NCI-H1417 (cell line): ENCODE measurements around the gene SLC4A1AP.
"Not testable (repeated sequence)": the region's sequence is repeated elsewhere in the genome, so short reads cannot be mapped to it uniquely, and the experiment has no call there.

Experiments used
- DNase-seq, 3 experiments: peaks; one replicate each; lab custom pipeline; 2025; lab: John Stamatoyannopoulos, UW

SLC4A1AP gene

GRCh38 chr2:27663285-27664153 is at the start of gene SLC4A1AP, which contains the start of gene SUPT7L:
Gene SLC4A1AP (plus strand): TSS chr2:27663889. CDS start chr2:27663915, 26 bp downstream.
Gene SUPT7L (minus strand): TSS chr2:27663614. CDS start chr2:27662192, 1,422 bp downstream.
- peak; percentile 93 to 95 (median 95) for DNase-seq

GRCh38 chr2:27613985-27614384 is 49.7 kb upstream of the SLC4A1AP start:
- DNase-seq: no peak

DNA sequence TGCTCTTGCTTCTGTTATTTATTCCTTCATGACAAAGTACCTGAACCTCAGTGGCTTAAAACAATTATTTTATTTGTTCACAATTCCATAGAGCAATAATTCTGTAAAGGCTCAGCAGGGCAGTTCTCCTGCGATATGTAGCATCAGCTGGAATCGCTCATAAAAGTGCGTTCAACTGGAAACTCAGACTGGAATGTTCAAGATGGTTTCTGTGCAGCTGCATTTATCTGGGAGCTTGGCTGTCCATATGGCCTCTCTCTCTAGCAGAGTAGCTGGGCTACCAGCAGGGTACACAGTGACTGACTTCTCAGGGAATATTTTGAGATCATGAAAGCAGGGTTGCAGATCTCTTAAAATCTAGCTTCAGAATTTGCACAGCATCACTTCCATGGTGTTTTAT is 48.4 kb upstream of the SLC4A1AP start:
- no peak for DNase-seq

- DNase-seq: no peak
Observed at GRCh38 chr2:27621524-27621923, 42.2 kb upstream of the SLC4A1AP start.

DNA sequence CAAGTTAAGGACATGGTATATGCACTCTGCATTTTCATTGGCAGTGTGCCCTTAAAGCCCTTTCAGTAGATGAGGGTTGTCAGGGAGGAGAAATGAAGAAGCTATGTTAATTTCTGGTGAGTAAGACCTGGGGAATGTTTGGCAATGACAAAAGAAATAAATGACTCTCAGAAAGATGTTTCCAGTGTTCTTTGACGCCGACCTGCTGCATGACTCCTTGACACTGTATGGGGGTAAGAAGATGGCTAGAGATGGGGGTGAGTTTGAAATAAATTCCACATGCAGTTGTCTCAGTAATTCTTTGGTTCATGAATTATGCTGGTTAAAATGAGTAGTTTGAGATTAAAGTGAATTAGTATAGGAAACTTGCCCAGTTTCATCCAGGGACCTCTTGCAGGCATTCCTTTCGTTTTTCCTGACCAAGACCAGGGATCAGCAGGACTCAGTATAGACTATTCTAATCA is 40.7 kb upstream of the SLC4A1AP start:
- no peak for DNase-seq

DNA sequence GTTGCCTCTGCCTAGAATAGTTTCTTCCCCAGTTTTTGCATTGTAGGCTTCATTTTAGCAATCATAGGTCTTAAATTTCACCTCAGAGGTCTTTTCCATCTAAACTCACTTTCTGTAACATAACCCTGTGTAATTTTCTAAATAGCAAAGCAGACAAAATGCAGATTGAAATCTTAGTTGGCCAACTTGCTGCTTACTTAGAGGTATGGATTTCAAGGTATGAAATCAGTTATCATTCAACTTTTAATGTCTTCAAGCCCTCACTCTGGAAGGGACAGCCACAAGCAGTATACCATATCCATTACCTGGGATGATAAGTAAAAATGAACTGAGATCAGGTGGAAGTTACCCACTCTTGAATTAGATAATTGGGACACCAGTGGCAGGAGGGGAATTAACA is 38.7 kb upstream of the SLC4A1AP start:
- no peak for DNase-seq

DNA sequence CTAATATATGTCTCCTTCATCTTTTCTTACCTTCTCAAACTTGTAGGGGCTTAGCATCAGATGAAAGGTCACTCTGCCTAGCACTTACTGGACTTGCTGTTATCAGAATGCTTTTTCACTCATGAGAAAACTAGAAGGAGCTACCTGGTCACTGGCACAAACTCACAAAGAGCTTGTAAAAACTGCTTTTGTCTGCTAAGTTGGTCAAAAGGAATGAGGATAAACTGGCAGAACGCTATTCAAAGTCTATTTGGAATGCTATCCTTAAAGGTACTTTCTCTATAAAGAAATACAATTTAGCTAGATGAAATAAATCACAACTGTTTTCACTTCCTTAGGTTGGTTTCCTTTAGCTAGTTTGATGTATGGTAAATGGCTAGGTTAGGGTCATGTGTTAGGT is 37.4 kb upstream of the SLC4A1AP start:
- not testable (repeated sequence) for DNase-seq

DNA sequence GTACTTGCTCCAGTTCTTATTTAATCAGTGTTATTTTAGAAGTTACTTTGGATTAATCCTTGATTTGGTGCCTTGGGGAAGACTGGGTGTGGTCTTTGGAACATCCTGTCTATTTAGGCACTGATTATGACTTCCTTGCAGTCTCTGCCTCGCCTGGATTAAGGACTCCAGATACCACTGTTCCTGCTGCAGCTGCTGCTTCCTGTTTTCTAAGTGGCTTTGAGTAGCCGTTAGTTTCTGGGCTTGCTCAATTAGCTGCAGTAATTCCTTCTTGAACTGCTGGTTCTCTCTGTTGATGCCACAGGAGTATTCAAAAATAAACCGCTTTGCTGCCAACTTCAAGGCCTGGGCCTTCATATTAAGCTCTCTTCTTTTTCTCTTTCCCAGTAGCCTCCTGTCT is 36.8 kb upstream of the SLC4A1AP start:
- not testable (repeated sequence) for DNase-seq

- DNase-seq: peak in 1 of 3 experiments; percentile 31
Observed at GRCh38 chr2:27627963-27628766, 35.5 kb upstream of the SLC4A1AP start.

DNA sequence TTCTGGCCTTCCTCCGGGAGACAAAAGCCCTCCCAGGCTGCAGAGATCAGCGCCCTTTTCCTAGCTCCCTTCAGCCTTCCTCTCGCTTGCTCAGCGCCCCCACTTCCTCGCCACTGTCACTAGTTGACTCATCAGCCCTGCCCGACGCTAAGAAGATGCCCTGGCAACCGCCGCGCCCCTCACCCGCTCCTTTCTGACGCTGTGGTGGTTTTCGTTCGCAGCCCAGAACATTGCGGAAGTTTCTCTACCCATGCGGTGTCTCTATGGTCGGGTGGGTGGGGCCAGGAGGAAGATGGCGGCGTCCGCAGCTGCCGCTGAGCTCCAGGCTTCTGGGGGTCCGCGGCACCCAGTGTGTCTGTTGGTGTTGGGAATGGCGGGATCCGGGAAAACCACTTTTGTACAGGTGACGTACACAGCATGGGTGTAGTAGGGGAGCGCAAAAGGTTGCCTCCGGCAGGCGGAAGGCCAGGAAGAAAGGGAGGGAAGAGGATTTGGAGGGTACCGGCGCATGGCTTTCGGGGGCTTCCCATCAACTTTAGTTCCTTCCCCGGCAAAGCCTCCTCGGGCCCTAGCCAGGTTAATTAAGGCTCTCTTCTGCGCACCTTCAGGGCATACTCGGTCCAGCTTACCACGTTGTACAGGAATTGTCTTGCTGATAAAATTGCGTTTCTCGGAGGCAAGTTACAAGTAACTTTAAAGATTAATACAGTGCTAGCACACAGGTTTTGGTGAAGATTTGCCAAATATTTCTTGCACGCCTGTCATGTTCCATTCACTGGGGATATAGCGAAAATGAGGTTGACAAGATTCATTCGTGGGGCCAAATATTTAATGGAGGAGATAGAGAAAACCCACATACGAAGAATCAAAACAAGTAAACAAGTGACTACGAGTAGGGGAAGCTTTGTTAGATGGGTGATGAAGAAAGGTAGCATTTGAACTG is 34.7 kb upstream of the SLC4A1AP start, which contains the start of the genes CCDC121 and GPN1:
Gene CCDC121, minus strand, starts transcription at position 246 of the 943 bp plus-strand sequence. CDS start 1,213 bp downstream, outside the sequence.
Gene GPN1, plus strand, starts transcription at position 284 of the 943 bp plus-strand sequence. Its CDS starts 9 bp downstream, at position 293.
- peak; percentile 87 to 94 (median 89) for DNase-seq

- DNase-seq: not testable (repeated sequence)
Observed at GRCh38 chr2:27630257-27630656, 33.4 kb upstream of the SLC4A1AP start.

DNA sequence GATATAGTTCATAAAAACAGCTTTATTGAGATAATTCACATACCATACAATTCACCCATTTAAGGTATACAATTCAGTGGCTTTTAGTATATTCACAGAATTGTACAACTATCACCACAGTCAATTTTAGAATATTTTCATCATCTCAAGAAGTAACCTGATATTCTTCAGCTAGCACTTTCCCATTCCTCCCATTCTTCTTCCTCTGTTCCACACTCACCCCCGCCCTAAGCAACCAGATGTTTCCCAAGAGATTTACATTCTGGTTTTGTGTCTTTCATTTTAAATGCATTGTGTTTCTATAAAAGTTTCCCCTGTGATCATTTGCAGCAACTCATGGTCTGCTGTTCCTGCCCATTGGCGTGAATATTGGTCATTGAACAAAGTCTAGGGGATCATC is 29.4 kb upstream of the SLC4A1AP start:
- no peak for DNase-seq

GRCh38 chr2:27636766-27637165 is 26.9 kb upstream of the SLC4A1AP start:
- no peak for DNase-seq

DNA sequence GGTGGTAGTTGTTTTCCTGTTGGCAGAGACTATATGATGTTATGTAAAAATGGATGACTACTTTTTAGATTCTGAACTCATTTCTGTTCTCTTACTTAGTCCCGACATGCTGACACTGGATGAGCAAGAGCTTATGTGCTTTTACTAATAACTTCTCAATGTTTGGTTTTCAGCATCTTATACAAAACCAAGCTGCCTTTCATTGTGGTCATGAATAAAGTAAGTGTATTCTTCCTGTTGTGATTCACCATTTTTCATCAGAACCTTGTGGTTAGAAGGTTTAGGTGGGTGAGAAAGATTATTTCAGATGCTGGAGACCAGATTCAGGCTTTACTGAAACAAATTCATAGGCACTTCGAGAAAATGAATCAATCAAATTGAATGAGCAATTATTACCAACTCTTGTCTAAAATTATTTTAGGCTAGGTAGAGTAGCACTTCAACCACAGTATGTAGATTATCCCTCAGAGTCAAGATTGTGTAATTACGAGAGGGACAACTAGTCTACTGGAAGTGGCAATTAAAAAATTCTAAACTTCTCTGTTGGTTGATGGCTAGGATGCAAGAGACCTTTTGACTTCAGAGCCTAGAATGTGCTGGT is 25.6 kb upstream of the SLC4A1AP start:
- DNase-seq: no peak

GRCh38 chr2:27638709-27639108 is 25.0 kb upstream of the SLC4A1AP start:
- no peak for DNase-seq

DNA sequence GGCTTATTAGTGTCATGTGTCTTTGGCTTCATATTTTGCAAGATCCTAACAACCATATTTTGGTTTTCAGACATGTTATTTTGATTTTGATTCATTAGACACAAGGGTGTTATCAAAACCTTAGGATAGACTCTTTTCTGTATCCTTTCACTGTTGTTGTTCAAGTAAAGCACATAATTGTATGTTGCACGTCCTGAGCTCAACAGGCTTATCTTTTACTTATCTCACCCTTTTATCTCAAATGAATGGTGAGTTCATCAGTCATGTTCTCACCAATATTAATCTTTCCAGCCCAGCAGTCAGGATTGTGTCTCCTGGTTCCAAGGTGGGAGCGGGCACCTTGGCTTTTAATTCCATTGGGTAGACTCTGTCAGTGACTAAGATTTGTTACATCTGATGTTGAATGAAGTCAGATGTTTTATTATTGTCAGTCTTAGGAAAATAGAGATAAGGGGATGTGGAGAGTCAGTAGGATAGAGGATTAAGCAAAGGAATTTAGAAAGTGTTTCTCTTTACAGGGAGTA is 22.9 kb upstream of the SLC4A1AP start:
- no peak for DNase-seq

GRCh38 chr2:27645197-27645596 is 18.5 kb upstream of the SLC4A1AP start:
- DNase-seq: no peak

GRCh38 chr2:27647289-27647688 is 16.4 kb upstream of the SLC4A1AP start:
- DNase-seq: no peak

DNA sequence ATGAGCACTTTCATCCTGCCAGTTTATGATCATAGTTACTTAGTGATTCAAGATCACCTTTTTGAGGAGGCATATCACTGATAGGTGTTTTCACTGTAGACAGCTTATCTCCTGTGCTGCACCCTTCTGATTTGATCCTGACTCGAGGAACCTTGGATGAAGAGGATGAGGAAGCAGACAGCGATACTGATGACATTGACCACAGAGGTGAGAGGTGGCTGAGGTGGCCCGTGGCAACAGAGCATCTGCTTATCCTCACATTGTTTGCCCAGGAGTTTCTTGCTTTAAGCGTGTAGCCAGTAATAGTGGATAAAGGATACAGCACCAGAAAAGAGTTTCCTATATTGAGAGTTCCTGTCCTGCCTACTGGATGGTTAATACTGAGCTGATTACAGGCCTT is 16.0 kb upstream of the SLC4A1AP start:
- no peak for DNase-seq

- DNase-seq: no peak
Observed at GRCh38 chr2:27651056-27651455, 12.6 kb upstream of the SLC4A1AP start.

DNA sequence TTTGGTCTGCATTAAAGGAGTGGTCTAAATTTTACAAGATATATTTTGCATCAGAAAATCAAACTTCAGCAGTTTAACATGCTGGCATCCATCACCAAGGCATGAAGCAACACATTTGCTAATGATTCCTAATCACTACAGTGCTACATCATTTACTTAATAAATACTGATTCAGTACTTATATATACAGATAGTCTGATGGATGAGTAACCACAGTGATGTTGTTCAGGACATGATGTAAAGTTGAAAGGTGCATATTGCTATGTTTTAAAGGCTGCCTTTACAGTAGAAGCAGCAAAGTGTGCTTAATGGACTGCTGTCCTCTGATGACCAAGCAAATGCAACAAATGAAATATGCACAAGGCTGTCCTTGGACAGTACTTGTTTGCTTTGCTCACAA is 11.3 kb upstream of the SLC4A1AP start:
- no peak for DNase-seq
